ENCODE results near the gene SLC38A11. TPM values are rescaled to one million over a fixed set of nuclear protein-coding genes. Genes with fewer than 3 reads are reported as not detected.
A peak's percentile ranks its signal among the peaks of the same experiment; 100 is the strongest.
"Not testable (repeated sequence)": the region's sequence is repeated elsewhere in the genome, so short reads cannot be mapped to it uniquely, and the experiment has no call there.

Gene SLC38A11
- total and polyA plus RNA-seq, 2 donors (not counting 1 experiment from before 2014, with no cell fraction given), result 5.4 to 46.8 TPM

GRCh38 chr2:164990953-164991352 lies 35.6 kb upstream of the SLC38A11 start:
- peaks cover 61% of the 10 kb centered on the region for H3K4me1 Mint-ChIP-seq
- ATAC-seq (ENCODE audit: low read depth), result not testable (repeated sequence)

GRCh38 chr2:164988805-164989204 lies 33.5 kb upstream of the SLC38A11 start:
- peaks cover 60% of the 10 kb centered on the region for H3K4me1 Mint-ChIP-seq

More at GRCh38 chr2:164990953-164991352, 35.6 kb upstream of the SLC38A11 start:
- H2AFZ ChIP-seq (ENCODE audit: insufficient read depth, low read depth, low read length, poor library complexity, severe bottlenecking); H4K20me1 ChIP-seq (ENCODE audit: control insufficient read depth, insufficient read depth, low read length, poor library complexity, severe bottlenecking); H3K4me3 ChIP-seq (ENCODE audit: control extremely low read depth in 1 of 5, extremely low read depth in 1 of 5, insufficient read depth in 1 of 5, low read depth in 2 of 5, low read length in 4 of 5); H3K27me3 ChIP-seq (replicated peaks in 1 of 4; ENCODE audit: control extremely low read depth in 1 of 4, control insufficient read depth in 3 of 4, insufficient read depth in 4 of 4, low read length in 3 of 4); DNase-seq; H3K36me3 ChIP-seq (replicated peaks in 1 of 2; ENCODE audit: control extremely low read depth in 1 of 2, control insufficient read depth in 1 of 2, extremely low read depth in 1 of 2, insufficient read depth in 2 of 2, low read length in 1 of 2); H3K79me2 ChIP-seq (ENCODE audit: control insufficient read depth, insufficient read depth, low read length); POLR2A ChIA-PET; H3K27me3 Mint-ChIP-seq; H3K9me3 Mint-ChIP-seq (ENCODE audit: insufficient read depth); H3K9ac ChIP-seq (ENCODE audit: low read length): not testable (repeated sequence)
- Histone ChIP-seq H3K4me2 (replicated peaks; ENCODE audit: low read depth, low read length, poor library complexity, severe bottlenecking) (peak overlapping the region; percentile 25), H3K4me1 (ENCODE audit: control insufficient read depth in 2 of 2, insufficient read depth in 2 of 2, low read length in 2 of 2) (peaks cover 38 to 47% of the 10 kb centered on the region in 2 donors), H3K9me3 (ENCODE audit: control extremely low read depth in 1 of 3, control insufficient read depth in 2 of 3, insufficient read depth in 1 of 3, low read length in 2 of 3) (peaks cover 0 to 12% (median 0%) of the 10 kb centered on the region in 3 donors), H3K27ac (ENCODE audit: low read length in 2 of 2) (peak overlapping the region; percentile 69 to 81)
- CTCF ChIA-PET, result interaction anchor here (0.7 to 9.0 kb wide), 7 partner anchors 23 to 253 kb away, joined by 4 to 77 read pairs (median 5); partner anchors contain the start of gene SCN3A
- H3K4me3 Mint-ChIP-seq, result peak overlapping the region; percentile 6
- intact Hi-C loops (cut with micrococcal nuclease), result loop anchor here (5.0 to 10.0 kb wide), 3 partner anchors 704 to 964 kb away; partner anchors contain the start of gene TTC21B
- H3K27ac Mint-ChIP-seq, result peak overlapping the region; percentile 95

DNA sequence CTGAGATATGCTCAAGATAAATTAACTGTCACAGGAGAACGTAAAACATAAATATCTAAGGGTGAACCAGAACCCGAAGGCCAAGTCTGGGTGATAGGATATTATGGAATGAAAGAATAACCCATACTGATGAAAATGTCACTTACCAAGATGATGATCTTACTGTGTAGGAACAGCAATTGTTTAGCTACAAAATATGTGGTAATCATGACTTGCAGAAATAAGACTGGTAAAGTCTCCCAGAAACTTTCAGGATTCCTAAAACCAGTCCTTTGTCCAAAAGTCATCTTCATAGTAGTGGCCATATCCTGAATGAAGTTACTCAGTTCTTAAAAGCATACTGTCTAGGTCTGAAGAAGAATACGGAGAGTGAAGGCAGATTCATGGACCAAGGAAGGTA lies 30.7 kb upstream of the SLC38A11 start:
- H3K4me3 ChIP-seq (ENCODE audit: control extremely low read depth in 1 of 5, extremely low read depth in 1 of 5, insufficient read depth in 1 of 5, low read depth in 2 of 5, low read length in 4 of 5); POLR2A ChIA-PET: not testable (repeated sequence)

More at GRCh38 chr2:164988805-164989204, 33.5 kb upstream of the SLC38A11 start:
- H3K27me3 ChIP-seq (replicated peaks in 1 of 4; ENCODE audit: control extremely low read depth in 1 of 4, control insufficient read depth in 3 of 4, insufficient read depth in 4 of 4, low read length in 3 of 4); H3K9me3 Mint-ChIP-seq (ENCODE audit: insufficient read depth); H3K36me3 ChIP-seq (replicated peaks in 1 of 2; ENCODE audit: control extremely low read depth in 1 of 2, control insufficient read depth in 1 of 2, extremely low read depth in 1 of 2, insufficient read depth in 2 of 2, low read length in 1 of 2); DNase-seq; H3K9me3 ChIP-seq (ENCODE audit: control extremely low read depth in 1 of 3, control insufficient read depth in 2 of 3, insufficient read depth in 1 of 3, low read length in 2 of 3); H3K4me2 ChIP-seq (replicated peaks; ENCODE audit: low read depth, low read length, poor library complexity, severe bottlenecking); POLR2A ChIA-PET; intact Hi-C loops (cut with micrococcal nuclease); H3K79me2 ChIP-seq (ENCODE audit: control insufficient read depth, insufficient read depth, low read length); ATAC-seq (ENCODE audit: low read depth); H4K20me1 ChIP-seq (ENCODE audit: control insufficient read depth, insufficient read depth, low read length, poor library complexity, severe bottlenecking); H3K27ac Mint-ChIP-seq; H3K9ac ChIP-seq (ENCODE audit: low read length); H3K4me3 ChIP-seq (ENCODE audit: control extremely low read depth in 1 of 5, extremely low read depth in 1 of 5, insufficient read depth in 1 of 5, low read depth in 2 of 5, low read length in 4 of 5); H3K4me3 Mint-ChIP-seq; H3K27me3 Mint-ChIP-seq; H2AFZ ChIP-seq (ENCODE audit: insufficient read depth, low read depth, low read length, poor library complexity, severe bottlenecking); H3K27ac ChIP-seq (ENCODE audit: low read length in 2 of 2): not testable (repeated sequence)
- CTCF ChIA-PET, result interaction anchor here (1.2 to 9.0 kb wide), 2 partner anchors 216 to 253 kb away, joined by 4 to 77 read pairs; partner anchors contain the start of gene SCN3A
- H3K4me1 ChIP-seq (ENCODE audit: control insufficient read depth in 2 of 2, insufficient read depth in 2 of 2, low read length in 2 of 2), result peaks cover 38 to 47% of the 10 kb centered on the region in 2 donors
- WGBS (ENCODE audit: insufficient coverage), result no CpG with 5 or more reads among the region's 3 CpGs

More for the DNA sequence above, 30.7 kb upstream of the SLC38A11 start:
- H3K27me3 Mint-ChIP-seq; H3K9me3 ChIP-seq (ENCODE audit: control extremely low read depth in 1 of 3, control insufficient read depth in 2 of 3, insufficient read depth in 1 of 3, low read length in 2 of 3); ATAC-seq (ENCODE audit: low read depth); DNase-seq; H3K27me3 ChIP-seq (replicated peaks in 1 of 4; ENCODE audit: control extremely low read depth in 1 of 4, control insufficient read depth in 3 of 4, insufficient read depth in 4 of 4, low read length in 3 of 4); intact Hi-C loops (cut with micrococcal nuclease); CTCF ChIA-PET; H3K79me2 ChIP-seq (ENCODE audit: control insufficient read depth, insufficient read depth, low read length); H3K9ac ChIP-seq (ENCODE audit: low read length); H3K4me2 ChIP-seq (replicated peaks; ENCODE audit: low read depth, low read length, poor library complexity, severe bottlenecking); H3K36me3 ChIP-seq (replicated peaks in 1 of 2; ENCODE audit: control extremely low read depth in 1 of 2, control insufficient read depth in 1 of 2, extremely low read depth in 1 of 2, insufficient read depth in 2 of 2, low read length in 1 of 2); H4K20me1 ChIP-seq (ENCODE audit: control insufficient read depth, insufficient read depth, low read length, poor library complexity, severe bottlenecking); H3K27ac ChIP-seq (ENCODE audit: low read length in 2 of 2); H3K4me3 Mint-ChIP-seq; H3K9me3 Mint-ChIP-seq (ENCODE audit: insufficient read depth); H3K27ac Mint-ChIP-seq: not testable (repeated sequence)
- peak overlapping the region; percentile 37 for H2AFZ ChIP-seq (ENCODE audit: insufficient read depth, low read depth, low read length, poor library complexity, severe bottlenecking)
- peaks cover 45% of the 10 kb centered on the region for H3K4me1 Mint-ChIP-seq
- peaks cover 13 to 24% of the 10 kb centered on the region in 2 donors for H3K4me1 ChIP-seq (ENCODE audit: control insufficient read depth in 2 of 2, insufficient read depth in 2 of 2, low read length in 2 of 2)
- WGBS (ENCODE audit: insufficient coverage), result 100% methylated on average over 1 of the region's 3 CpGs

Measured in B cell (primary cell).